ENCODE data around the gene SNX11.

DNA sequence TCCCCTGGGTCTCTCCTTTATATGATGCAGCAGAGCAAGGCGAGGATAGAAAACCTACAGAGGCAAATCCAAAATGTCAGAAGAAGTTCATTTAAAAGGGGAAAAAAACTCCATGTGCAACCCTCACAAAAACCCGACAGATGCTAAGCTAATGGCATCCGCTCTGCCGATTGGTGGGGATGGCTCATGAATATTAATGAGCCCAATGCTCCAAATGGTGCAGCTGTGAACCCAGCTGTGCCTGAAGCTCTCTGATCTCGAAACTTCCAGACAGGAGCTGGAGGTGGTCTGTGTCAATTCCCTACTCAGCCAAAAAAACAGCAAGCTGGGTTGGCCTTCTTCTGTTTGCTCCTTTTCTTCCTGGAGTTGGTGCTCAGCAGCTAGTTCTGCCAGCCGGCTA lies 15.5 kb downstream of the SNX11 start:
- TF ChIP-seq BCL11A (tag by site-specific recombination; IDR thresholded peaks at IDR 0.05; ENCODE audit: low read depth) (no peak), SETDB1 (IDR thresholded peaks at IDR 0.05; ENCODE audit: insufficient read length, low read length) (no peak), ZNF660 (tag by site-specific recombination; IDR thresholded peaks at IDR 0.05) (no peak), ZNF785 (tag by site-specific recombination; IDR thresholded peaks at IDR 0.05) (no peak), ZNF24 (tag by site-specific recombination; IDR thresholded peaks at IDR 0.05) (no peak), YY1 (tag by site-specific recombination; IDR thresholded peaks at IDR 0.05) (no peak)
- TF ChIP-seq, protein P1, sequence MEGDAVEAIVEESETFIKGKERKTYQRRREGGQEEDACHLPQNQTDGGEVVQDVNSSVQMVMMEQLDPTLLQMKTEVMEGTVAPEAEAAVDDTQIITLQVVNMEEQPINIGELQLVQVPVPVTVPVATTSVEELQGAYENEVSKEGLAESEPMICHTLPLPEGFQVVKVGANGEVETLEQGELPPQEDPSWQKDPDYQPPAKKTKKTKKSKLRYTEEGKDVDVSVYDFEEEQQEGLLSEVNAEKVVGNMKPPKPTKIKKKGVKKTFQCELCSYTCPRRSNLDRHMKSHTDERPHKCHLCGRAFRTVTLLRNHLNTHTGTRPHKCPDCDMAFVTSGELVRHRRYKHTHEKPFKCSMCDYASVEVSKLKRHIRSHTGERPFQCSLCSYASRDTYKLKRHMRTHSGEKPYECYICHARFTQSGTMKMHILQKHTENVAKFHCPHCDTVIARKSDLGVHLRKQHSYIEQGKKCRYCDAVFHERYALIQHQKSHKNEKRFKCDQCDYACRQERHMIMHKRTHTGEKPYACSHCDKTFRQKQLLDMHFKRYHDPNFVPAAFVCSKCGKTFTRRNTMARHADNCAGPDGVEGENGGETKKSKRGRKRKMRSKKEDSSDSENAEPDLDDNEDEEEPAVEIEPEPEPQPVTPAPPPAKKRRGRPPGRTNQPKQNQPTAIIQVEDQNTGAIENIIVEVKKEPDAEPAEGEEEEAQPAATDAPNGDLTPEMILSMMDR (tag by site-specific recombination; IDR thresholded peaks at IDR 0.05): no peak
